HG02852 (cell line): ENCODE data around the gene VTCN1.
A peak's percentile ranks its signal among the peaks of the same experiment; 100 is the strongest.
"Not testable (repeated sequence)": the region's sequence is repeated elsewhere in the genome, so short reads cannot be mapped to it uniquely, and the experiment has no call there.

Experiments used
- ATAC-seq: cut with Tn5 transposase; IDR thresholded peaks from one replicate; pipeline ENCODE4 v1.9.1; 2021; ENCODE audit warnings: mild to moderate bottlenecking, moderate library complexity; ENCODE audit not compliant: unreplicated experiment

Gene VTCN1

DNA sequence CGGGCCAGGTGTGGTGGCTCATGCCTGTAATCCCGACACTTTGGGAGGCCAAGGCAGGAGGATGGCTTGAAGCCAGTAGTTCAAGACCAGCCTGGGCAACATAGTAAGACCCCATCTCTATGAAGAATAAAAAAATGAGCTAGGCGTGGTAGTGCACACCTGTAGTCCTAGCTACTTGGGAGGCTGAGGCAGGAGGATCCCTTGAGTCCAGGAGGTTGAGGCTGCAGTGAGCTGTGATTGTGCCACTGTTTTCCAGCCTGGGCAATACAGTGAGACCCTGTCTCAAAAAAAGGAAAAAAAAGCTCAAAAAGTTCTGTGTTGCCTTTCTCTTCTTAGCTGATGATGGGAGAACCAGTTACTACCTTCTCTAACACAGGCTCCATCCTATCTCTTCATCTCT, 108.9 kb downstream of the VTCN1 start:
- not testable (repeated sequence) for ATAC-seq

DNA sequence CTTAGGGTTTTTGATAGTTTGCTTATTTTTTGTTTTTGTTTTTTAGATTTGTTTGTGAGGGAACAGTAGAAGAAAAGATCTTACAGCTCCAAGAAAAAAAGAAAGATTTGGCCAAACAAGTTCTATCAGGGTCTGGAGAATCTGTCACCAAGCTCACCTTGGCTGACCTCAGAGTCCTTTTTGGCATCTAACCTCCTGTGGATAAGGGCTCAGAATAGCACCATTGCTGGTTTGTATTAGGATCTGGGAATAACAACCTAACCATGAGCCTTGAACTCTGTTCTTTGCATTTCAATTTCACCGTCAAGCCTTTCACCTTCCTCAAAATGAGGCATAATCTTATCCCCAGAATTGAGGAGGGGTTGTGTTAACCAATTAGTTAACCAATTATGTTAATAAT, 109.4 kb downstream of the VTCN1 start:
- ATAC-seq, result no peak

DNA sequence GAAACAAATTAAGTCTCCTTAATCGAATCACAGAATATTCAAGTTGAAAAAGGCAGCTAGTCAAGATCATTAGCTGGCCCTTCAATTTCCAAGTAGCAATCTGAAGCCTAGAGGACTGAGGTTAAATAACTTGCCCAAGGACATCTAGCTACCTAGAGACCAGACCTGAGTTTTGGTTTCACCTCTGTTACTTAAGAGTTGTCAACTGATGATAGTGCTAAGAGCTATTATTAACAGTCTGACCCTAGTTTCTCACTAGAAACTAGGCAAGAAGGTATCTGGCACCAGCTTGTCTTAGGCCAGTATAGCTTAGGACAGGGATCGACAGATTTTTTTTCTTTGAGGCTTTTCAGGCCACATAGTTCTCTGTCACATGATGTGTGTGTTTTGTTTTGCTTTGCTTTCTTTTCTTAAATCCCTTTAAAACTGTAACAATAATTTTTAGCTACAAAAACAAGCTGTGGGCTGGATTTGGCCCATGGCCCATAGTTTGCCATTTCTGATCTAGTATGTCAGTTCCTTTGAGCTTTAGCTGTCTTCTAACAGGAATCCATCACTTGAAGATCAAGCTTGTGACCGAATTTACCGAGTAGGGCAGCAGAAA, 112.3 kb downstream of the VTCN1 start:
- ATAC-seq, result no peak

DNA sequence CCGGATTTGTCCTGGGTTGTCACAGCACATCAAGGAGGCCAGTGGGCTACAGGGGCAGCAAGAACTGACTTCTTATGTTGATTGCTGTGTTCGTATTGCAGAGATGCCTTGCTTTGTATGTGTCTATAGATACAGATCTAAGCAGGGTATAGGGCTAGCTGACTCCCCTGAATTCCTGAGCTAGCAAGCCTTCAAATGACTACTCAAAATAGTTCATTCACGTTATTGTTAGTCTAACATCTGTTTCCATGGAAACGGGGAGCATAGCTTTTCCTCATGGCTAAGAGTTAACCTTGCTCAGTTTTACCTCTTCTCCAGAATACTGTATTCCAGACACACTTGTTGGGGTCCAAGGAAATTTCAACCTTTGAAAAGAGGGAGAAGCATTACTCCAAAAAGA, 113.3 kb downstream of the VTCN1 start:
- ATAC-seq, result no peak

DNA sequence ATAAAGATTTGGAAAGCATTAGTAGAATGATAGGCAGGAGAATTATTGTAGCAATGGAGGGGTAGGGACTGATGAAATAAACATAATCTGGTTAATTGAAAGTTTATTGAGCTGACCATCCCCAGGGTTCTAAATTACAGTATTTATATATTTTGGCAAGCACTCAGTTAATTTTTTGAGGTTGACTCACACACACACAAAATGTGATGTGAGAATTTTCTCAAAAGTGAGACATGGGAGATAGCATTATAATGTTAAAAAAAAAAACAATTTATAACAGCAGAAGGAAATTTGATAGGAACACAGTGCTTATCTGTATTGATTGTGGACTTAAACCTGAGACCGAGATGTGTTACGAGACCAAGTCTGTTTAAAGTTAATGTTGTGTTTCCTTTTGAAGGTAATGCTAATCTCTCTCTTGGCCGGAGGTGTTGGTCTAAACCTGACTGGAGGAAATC, 113.7 kb downstream of the VTCN1 start:
- ATAC-seq, result no peak

DNA sequence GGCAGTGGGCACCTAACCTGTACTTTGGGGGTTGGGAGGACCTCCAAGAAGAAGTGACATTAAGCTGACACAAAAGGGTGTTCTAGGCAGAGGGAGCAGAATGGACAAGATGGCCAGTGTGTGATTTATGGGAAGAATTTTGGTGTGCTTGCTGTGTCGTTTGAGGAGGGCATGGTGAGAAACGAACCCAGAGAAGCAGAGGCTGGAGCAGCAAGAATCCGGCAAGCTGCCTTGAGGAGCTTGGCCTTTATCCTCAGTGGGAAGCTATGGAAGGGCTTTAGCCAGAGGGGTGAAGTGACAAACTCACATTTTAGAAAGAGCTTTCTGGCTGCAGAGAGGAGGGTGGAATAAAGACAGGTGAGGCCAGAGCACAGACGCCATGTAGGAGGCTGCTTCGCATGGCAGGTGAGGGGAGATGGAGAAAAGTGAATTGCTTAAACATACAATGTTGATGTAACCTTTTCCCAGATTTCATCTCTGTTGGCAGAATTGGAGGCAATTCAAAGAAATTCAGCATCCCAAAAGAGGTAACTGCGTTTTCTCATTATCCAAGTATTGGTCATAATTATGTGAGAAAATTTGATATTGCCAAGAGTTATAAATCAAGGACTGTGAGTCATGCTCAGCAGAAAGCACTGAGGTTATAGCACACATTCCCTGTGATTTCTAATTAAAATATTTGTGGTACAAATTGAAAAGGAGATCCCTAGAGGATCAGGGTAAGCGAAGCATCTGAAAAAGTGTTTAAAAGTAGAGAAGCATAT, 115.7 kb downstream of the VTCN1 start:
- no peak for ATAC-seq

DNA sequence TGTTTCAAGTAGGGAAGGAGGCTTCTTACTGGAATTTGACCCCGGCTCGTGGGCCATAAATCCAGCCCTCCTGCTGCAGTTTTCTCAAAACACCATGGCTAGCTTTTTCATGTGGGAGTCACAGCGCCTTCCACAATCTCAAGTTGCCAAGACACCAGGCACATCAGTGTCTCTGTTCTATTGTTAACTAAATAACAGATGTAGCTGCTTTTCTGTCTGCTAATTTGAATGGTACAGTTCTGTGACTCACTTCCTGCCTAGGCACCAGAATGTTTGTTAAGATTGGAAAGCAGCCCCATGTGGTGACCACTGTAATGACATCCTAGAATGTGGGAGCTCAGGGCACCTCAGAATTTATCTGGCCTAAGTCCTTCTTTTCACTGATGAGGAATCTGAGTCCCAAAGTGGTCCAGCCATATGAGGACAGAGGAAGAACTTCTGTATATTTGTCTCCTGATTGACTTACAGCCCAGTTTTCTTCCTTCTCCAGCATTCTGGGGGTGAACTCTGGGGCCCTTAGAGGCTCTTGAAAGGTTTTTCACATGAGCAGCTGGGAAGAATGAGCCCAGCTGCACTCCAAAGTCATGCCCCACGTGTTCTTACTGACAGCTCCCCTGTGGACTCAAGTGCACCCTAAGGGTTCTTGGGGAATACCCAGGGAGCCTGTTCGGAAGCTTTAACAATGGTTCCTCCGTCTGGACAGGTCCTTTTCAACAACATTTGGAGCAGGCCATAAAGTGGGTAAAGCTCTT, 116.7 kb downstream of the VTCN1 start:
- ATAC-seq, result peak; percentile 81
